Dermis microvascular lymphatic vessel endothelial cell (primary cell): ENCODE data around the gene DNAJA3. TPM values are rescaled to one million over a fixed set of nuclear protein-coding genes. Genes with fewer than 3 reads are reported as not detected.
"Not testable (repeated sequence)": the region's sequence is repeated elsewhere in the genome, so short reads cannot be mapped to it uniquely, and the experiment has no call there.

Experiments
- DNase-seq, 2 donors: peaks; one replicate each; pipeline versions ENCODE4 v3.0.0 to v3.0.0-alpha.2; 2010; ENCODE audit warnings: low read depth in 2 of 2
- total RNA-seq: library from RNA; depleted of rRNA; stranded (reverse); fragments of >200 nt; gene quantifications from 2 replicates; pipeline ENCODE4 v1.2.1, GENCODE V29; 2014

DNAJA3 gene
- total RNA-seq, 1 donor from 2014 or later = 38.0 TPM

GRCh38 chr16:4386951-4387565 is 38.6 kb upstream of the DNAJA3 start:
- DNase-seq = no peak

GRCh38 chr16:4387781-4388180 is 37.9 kb upstream of the DNAJA3 start:
- no peak for DNase-seq

GRCh38 chr16:4388271-4389021 is 37.2 kb upstream of the DNAJA3 start:
- DNase-seq = no peak

GRCh38 chr16:4389051-4389955 is 36.4 kb upstream of the DNAJA3 start:
- no peak for DNase-seq

GRCh38 chr16:4390266-4391260 is 35.1 kb upstream of the DNAJA3 start:
- no peak for DNase-seq

- DNase-seq = no peak
Measured at GRCh38 chr16:4391631-4392381, 33.9 kb upstream of the DNAJA3 start.

GRCh38 chr16:4392382-4393239 is 33.1 kb upstream of the DNAJA3 start:
- DNase-seq = no peak

GRCh38 chr16:4393240-4393600 is 32.4 kb upstream of the DNAJA3 start:
- DNase-seq = no peak

GRCh38 chr16:4393850-4394249 is 31.8 kb upstream of the DNAJA3 start:
- not testable (repeated sequence) for DNase-seq

GRCh38 chr16:4395055-4395726 is 30.5 kb upstream of the DNAJA3 start:
- DNase-seq = no peak

GRCh38 chr16:4399001-4399730 is 26.5 kb upstream of the DNAJA3 start:
- no peak for DNase-seq

- no peak for DNase-seq
Measured at GRCh38 chr16:4401094-4401501, 24.6 kb upstream of the DNAJA3 start.

GRCh38 chr16:4401510-4401909 is 24.2 kb upstream of the DNAJA3 start:
- DNase-seq = no peak

GRCh38 chr16:4402439-4403132 is 23.1 kb upstream of the DNAJA3 start:
- peak; percentile 42 to 72 for DNase-seq

- DNase-seq = no peak
Measured at GRCh38 chr16:4403133-4403949, 22.3 kb upstream of the DNAJA3 start.

- peak in 1 of 2 donors; percentile 53 for DNase-seq
Measured at GRCh38 chr16:4404247-4404966, 21.3 kb upstream of the DNAJA3 start.
